Measurements from ENCODE around the gene ZBTB34.
"Not testable (repeated sequence)": the region's sequence is repeated elsewhere in the genome, so short reads cannot be mapped to it uniquely, and the experiment has no call there.

Gene ZBTB34, protein sequence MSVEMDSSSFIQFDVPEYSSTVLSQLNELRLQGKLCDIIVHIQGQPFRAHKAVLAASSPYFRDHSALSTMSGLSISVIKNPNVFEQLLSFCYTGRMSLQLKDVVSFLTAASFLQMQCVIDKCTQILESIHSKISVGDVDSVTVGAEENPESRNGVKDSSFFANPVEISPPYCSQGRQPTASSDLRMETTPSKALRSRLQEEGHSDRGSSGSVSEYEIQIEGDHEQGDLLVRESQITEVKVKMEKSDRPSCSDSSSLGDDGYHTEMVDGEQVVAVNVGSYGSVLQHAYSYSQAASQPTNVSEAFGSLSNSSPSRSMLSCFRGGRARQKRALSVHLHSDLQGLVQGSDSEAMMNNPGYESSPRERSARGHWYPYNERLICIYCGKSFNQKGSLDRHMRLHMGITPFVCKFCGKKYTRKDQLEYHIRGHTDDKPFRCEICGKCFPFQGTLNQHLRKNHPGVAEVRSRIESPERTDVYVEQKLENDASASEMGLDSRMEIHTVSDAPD

DNA sequence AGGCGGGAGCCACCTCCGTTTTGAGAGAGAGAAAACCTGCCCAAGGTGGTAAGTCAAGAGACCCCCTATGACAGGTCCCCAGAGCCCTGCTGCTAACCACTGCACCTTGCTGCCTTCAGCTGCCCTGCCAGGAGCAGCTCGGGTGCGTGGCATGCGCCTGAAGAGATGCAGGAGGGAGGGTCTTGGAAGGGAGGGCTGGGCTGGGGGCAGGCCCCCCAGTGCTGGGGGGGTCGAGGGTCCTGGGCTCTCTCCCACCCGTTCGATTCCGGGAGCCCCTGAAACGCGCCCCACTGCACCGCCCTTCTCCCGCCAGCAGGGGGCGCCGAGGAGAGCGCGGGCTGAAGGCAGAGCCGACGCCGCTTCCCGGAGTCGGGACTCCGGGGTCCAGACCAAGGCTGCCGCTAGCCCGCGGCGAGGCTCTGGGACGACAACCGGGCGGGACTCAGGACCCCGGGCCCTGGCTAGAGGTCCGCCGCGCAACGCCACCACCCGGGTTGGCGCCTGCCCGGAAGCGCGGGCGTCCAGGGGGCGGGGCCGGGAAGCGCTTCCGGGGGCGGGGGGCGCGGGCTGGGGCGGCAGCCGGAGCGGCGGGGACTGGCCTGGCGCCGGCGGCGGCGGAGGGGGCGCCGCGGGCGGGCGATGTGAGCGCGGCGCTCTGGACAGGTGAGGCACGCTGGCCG is at the start of gene ZBTB34:
Gene ZBTB34, plus strand, starts transcription at position 563 of the 680 bp plus-strand sequence. CDS start 18,761 bp downstream, outside the sequence.
- peak; percentile 30 for DNase-seq

DNA sequence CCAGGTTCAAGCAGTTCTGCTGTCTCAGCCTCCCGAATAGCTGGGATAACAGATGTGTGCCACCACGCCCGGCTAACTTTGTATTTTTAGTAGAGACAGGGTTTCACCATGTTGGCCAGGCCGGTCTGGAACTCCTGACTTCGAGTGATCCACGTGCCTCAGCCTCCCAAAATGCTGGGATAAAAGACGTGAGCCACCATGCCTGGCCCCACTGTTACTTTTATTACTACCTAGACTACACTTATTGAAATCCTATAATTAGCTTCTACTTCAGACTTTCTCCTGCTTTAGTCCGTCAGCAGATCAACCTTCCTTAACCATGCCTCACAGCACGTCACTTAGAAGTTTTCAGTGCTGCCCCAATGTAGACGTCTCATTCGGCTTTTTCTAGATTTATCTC is 47.4 kb upstream of the ZBTB34 start:
- no peak for DNase-seq

DNA sequence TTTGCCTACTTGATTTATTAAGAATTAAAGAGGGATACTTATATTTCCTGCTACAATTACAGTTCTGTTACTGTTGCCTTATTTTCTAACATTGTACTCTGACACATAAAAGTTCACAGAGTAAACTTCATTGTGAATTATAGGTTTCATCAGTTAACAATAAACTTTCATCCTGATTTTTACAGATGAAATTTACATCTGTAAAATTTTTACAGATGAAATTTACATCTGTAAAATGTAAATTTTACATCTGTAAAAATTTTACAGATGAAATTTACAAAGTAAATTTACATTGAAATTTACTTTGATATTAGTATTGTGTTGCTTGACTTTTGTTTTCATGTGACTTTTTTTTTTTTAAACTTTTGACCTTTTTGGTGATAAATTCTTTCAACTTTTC is 46.3 kb upstream of the ZBTB34 start:
- DNase-seq: no peak

DNA sequence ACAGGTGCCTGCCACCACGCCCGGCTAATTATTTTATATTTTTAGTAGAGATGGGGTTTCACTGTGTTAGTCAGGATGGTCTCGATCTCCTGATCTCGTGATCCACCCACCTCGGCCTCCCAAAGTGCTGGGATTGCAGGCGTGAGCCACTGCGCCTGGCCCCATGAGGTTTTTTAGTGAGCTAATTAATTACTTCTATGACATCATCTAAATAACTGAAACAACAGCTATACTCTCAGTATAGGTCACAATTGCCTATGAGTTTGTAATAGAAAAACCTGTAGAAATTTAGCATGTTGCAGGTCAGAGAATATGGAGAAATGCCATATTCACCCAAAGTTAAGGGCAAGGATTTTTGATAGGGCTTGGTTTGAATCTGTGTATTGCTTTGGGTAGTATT is 42.8 kb upstream of the ZBTB34 start:
- not testable (repeated sequence) for DNase-seq

DNA sequence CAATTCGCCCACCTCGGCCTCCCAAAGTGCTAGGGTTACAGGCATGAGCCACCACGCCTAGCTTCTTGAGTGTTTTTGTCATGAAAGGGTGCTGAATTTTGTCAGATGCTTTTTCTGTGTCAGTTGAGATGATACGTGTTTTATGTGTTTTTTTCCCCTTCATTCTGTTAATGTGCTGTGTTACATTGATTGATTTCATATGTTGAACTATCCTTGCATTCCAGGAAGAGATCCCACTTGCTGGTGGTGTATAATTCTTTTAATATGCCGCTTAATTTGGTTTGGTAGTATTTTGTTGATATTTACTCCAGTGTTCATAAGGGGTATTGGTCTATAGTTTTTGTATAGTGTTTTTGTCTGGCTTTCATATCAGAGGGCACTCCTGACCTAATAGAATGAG is 42.0 kb upstream of the ZBTB34 start:
- no peak for DNase-seq

DNA sequence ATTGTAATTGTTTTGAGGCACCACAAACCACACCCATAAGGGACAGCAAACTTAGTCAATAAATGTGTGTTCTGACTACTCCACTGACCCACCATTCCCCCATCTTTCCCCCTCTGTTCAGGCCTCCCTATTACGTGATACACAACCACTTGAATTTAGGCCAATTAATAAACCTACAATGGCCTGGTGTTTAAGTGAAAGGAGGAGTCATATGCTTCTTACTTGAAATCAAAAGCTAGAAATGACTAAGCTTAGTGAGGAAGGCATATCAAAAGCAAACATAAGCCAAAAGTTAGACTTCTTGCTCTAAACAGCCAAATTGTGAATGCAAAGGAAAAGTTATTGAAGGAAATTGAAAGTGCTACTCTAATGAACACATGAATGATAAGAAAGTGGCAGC is 41.0 kb upstream of the ZBTB34 start:
- no peak for DNase-seq

DNA sequence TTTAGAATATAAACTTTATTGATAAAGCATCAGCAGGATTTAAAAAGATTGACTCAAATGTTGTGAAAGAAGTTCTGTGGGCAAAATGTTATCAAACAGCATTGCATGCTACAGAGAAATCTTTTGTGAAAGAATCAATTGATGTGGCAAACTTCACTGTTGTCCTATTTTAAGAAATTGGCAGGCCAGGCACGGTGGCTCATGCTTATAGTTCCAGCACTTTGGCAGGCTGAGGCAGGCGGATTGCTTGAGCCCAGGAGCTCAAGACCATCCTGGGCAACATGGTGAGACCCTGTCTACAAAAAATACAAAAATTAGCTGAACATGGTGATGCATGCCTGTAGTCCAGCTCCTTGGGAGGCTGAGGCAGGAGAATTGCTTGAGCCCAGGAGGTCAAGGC is 38.2 kb upstream of the ZBTB34 start:
- DNase-seq: no peak

DNA sequence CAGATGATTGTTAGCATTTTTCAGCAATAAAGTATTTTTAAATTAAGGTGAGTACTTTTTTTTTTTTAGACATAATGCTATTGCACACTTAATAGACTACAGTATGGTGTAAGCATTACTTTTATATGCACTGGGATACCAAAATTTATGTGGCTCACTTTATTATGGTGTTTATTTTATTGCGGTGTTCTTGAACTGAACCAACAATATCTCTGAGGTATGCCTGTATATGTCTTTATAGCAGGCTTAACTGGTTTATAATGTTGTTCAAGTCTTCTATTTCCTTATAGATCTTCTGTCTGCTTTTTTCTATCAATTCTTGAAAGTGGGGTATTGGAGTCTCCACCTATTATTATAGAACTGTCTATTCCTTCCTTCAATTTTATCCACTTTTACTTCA is 37.6 kb upstream of the ZBTB34 start:
- DNase-seq: no peak

DNA sequence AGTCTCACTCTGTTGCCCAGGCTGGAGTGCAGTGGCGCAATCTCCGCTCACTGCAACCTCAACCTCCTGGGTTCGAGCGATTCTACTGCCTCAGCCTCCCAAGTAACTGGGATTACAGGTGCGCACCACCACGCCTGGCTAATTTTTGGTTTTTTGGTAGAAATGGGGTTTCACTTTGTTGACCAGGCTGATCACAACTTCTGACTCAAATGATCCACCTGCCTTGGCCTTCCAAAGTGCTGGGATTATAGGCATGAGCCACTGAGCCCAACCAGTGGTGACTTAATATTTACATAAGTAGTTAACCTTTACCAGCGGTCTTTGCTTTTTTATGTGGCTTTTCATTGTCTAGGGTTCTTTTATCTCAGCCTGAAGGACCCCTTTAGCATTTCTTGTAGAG is 36.4 kb upstream of the ZBTB34 start:
- DNase-seq: not testable (repeated sequence)

DNA sequence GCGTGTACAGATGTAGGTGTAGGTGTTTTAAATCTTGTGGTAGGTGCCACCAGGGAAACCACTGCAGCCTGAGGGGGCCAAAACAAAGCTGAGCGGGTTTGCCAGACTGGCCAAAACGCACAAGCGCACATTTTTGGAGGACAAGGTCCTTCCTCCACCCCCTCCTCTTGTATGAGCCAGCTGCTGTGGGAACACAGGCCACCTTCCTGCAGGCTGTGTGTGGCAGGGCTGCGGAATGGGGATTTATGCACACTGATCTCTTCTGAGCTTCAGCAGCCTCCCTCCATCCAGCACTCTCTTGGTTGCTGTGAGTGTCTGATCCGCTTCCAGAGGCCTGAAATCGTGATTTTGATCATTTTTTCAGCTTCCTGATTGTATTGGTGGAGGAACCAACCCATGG is 33.2 kb upstream of the ZBTB34 start:
- DNase-seq: no peak

DNA sequence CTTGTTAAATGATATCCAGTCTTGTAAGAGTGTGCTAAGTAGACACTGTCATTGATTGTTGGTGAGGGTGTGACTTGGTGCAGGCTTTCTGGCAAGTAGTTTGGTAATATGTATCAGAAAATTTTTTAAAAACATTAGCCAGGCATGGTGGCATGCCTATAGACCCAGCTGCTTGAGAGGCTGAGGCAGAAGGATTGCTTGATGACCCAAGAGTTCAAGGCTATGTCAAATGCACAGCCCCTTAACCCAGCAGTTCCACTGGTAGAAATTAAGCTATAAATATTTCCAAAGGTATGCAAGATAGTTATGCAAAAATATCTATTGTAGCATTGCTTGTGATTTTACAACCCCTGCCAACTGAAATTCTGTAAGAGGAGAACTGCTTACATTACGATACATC is 31.4 kb upstream of the ZBTB34 start:
- DNase-seq: no peak

DNA sequence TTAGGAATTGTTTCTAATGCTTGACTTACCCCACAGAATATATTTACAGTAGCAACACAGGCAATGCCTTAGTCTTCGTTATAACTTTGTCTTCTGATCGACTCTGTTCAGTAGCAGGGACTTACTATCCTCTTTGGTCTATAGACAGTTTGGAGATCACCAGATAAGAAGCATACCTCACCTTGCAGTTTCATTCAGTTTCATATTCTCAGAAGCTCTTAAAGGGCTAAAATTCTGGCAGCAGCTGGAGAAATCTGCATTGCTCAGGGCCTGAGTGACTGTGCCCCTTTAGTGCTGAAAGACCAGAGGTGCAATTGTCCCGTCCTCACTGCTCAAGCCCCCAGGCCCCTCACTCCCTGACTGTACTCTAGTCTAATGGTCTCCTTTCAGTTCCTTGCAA is 29.6 kb upstream of the ZBTB34 start:
- DNase-seq: no peak

DNA sequence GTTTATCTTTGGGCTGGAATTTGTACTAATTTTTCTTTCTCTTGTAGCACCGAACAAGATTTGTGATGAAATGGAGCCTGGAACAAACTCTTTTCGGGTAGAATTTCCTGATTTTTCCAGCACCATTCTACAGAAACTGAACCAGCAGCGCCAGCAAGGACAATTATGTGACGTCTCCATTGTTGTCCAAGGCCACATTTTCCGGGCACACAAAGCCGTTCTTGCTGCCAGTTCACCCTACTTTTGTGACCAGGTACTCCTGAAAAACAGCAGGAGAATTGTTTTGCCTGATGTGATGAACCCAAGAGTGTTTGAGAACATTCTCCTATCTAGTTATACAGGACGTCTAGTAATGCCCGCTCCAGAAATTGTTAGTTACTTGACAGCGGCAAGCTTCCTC is 28.0 kb upstream of the ZBTB34 start:
- DNase-seq: no peak

DNA sequence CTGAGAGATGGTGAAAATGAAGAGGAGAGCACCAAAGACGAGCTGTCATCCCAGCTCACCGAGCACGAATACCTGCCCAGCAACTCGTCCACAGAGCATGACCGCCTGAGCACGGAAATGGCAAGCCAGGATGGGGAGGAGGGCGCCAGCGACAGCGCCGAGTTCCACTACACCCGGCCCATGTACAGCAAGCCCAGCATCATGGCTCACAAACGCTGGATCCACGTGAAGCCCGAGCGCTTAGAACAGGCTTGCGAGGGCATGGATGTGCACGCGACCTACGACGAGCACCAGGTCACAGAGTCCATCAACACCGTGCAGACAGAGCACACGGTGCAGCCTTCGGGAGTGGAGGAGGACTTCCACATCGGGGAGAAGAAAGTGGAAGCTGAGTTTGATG is 27.4 kb upstream of the ZBTB34 start:
- DNase-seq: no peak

DNA sequence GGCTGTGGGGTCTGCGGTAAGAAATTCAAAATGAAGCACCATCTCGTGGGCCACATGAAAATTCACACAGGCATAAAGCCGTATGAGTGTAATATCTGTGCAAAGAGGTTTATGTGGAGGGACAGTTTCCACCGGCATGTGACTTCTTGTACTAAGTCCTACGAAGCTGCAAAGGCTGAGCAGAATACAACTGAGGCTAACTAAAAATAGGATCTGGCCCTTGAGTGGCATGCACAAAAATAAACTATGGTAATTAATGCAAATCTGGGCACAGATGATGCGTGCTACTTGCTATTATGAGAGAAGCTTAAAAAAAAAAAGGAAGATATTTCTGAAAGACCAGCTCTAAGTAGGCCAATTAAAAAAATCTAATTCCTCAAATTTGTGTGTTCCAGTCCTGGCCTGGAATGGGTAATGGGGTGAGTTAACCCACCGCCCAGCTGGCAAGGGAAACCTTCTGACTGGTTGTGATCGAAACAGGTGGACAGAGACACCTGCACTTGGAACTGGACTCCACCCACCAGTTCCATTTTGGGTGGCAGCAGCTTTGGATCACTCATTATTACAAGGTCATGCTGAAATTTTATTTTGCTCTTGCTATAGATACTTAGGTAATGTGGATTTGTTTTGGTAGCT is 26.6 kb upstream of the ZBTB34 start:
- DNase-seq: no peak

DNA sequence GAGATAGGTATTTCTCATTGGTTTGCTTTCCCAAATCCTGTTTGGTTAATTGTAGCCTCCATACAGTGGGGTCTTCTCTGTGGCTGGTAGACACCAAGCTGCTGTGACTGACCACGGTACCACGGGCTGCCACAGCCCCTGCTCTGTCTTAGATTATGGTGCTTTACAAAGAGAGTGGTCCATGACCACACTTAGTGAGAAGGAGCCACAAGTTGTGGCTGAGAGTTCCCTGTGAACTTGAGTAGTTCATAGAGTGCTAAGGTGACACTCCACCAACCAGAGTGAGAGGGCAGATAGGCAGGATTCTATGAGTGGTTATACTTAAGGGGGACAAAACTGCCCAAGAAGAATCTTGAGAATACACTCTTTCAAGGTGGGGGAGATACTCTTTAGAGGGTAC is 25.8 kb upstream of the ZBTB34 start:
- DNase-seq: no peak

DNA sequence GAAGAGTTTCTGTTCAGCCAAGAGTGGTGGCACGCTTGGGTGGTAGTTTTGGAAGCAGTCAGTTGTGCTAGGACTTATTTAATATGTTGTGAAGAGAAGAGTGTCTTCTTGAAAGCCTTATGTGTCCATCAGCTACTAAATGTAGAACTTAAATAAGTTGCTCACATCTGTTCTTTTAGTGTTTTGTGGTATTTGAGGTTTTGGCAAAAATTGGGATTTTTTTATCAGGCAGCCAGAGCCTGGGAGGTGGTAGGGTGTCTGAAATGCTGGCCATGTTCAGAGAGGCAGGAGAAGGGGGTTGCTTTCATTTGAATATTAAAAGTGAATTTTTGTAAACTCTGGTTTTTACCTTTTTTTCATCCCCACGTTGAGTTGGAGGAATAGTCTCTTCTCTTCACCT is 24.2 kb upstream of the ZBTB34 start:
- DNase-seq: no peak

DNA sequence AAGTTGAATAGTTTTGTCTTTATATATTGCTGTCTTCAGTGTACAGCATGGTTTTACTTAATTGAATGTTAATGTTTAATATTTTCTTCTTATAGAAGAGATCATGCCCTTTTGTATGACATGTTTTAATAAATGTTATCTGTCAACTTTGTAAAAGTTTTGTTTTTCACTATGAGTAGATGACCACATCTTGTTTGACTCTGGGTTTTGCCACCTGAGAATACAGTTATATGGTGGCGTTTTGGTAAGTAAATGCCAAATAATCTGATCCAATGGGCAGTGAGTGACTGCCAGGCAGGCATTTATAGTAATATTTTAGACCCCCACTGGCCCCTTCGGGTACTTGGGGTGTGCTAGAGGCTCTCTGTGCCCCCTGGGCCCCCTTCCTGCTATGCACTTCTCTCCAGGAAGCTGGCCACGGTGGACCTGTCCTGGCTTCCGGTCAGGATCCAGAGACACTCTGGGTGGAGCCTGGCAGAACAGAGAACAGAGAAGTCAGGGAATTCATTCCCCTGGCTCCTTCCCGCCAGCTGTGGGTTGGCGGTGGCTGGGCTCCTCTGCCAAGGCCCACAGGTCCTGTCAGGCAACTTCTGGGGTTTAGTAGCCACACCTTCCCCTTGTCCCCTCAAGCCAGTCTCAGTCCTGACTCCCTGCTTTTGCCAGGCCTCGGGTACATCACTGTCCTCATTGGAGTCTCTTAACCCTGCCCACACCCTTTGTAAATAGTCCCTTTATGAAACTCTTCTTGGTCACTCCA is 22.2 kb upstream of the ZBTB34 start:
- DNase-seq: no peak

DNA sequence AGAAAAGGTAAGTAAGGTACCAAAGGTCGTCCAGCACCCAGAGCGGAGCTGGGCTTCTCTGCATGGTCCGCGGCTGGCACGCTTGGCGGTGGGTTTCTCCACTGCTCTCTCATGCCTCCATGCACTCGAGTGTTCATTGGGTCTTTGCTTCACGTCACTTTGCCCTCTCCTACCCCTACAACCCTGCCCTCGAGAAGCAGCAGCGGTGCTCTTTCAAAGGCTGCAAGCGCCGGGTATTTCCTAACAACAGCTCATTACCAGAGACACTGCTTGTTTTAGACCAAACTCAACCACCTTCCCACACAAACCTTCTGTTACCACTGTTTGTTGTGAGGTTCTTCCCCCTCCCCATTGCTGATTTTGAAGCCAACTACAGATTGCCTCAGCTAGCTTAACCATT is 21.5 kb upstream of the ZBTB34 start:
- no peak for DNase-seq

DNA sequence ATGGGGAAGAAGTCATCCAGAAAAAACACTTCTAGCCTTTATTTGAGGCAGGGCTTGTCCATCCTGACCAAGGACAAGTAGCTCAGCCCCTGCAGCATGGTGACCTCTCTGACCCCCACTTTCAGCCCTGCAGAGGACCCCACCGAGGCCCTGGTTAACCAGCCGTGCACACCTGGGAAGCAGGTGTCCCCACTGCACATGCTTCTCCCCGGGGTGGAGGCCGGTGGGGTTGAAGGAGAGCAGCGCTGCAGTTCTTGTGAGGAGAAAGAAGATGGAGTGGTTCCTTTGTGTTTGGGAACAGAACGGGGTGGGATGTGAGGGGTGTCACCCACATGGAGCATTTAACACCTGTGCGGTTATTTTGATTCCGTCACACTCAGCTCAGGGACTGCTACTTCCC is 21.1 kb upstream of the ZBTB34 start:
- no peak for DNase-seq

DNA sequence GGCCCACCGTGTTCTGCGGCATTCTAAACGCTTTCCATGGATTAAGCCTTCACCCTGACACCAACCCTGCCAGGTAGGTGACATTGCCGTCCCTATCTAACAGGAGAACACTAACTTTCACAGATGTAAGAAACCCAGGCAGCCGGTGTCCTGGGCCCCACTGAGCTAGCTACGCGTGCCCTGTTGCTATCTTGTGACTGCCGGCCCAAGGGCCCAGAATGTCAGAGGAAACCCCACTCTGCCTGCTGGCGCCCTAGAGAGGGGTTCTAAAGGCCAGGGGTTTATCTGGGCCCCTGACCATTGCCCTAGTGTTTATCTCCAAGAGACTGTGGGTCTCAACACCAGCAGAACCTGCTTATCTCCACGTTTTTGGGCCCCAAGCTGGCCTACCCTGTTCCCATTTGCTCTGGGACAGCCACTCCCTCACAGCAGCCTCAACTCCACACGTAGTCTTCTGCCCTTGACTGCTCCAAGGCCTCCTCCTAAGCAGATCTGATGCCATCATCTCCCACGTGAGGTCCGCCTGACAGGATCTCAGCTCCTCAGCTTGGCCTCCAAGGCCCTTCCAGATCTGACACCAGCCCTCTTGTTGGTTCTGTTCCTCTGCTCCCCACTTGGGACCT is 18.1 kb upstream of the ZBTB34 start:
- no peak for DNase-seq

DNA sequence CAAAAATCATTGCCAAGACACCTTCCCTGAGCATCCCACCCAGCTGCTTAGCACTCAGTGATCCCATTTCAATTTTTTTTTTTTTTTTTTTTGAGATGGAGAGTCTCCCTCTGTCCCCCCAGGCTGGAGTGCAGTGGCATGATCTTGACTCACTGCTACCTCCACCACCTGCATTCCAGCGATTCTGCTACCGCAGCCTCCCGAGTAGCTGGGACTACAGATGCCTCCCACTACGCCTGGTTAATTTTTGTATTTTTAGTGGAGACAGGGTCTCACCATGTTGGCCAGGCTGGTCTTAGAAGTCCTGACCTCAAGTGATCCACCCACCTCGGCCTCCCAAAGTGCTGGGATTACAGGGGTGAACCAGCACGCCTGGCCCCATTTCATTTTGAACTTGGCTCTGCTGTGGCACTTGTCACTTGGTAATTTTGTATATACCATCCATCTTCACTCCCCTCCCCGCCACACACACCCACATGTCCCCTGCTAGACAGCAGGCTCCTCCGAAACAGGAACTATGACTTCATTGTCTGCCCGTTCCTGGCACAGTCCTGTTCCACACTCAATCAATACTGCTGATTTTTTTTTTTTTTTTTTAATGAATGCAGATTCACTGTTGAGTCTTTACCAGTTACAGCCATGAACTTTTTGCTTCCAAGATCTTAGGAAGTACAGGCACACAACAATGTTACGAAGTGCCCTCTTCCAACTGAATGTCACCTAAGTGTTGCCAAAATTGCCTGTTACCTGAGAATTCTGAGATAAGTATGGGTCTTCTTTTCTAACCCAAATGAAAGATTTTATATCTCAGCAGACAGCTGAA is 17.3 kb upstream of the ZBTB34 start:
- DNase-seq: no peak
